ENCODE data around the gene LHFPL2. TPM values are rescaled to one million over a fixed set of nuclear protein-coding genes. Genes with fewer than 3 reads are reported as not detected.
A peak's percentile ranks its signal among the peaks of the same experiment; 100 is the strongest.

The LHFPL2 gene
- total RNA-seq, 1 experiment from 2014 or later = 49.7 TPM

DNA sequence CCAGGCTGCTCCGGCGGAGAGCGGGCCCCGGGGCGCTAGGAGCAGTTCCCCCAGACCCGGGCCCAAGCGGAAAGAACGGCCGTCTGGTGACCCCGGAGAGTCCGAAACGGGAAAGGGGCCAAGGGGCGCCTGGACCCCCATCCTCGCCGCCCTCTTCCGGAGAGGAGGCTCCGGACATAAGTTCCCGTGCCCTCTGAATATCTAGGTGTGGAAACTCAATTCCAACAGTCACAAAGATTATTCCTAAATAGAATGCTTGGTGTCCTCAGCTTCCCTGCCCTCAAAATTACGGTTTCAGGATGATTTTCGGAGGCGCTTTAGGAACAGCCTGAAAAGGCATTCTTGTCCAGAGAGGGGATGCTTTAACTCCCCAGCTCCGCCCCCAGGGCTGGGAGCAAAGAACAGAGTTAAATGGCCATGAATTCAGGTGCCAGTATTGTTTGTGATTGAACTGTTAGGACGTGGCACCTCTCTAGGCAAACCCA is 681 bp upstream of the LHFPL2 start:
- TSS peak; percentile 38 for BruUV-seq (replicated peaks)
- Mint-ChIP-seq H3K27ac (ENCODE audit: unreplicated experiment) (no peak overlapping the region), H3K4me3 (ENCODE audit: unreplicated experiment) (peak overlapping the region; percentile 97), H3K4me1 (ENCODE audit: low read depth, unreplicated experiment) (peaks cover 20% of the 10 kb centered on the region), H3K36me3 (ENCODE audit: insufficient read depth, unreplicated experiment) (peaks cover 24% of the 10 kb centered on the region), H3K9me3 (ENCODE audit: unreplicated experiment) (no peaks in the 10 kb centered on the region), H3K27me3 (ENCODE audit: insufficient read depth, unreplicated experiment) (no peaks in the 10 kb centered on the region)
- no peak for TF ChIP-seq CTCF (IDR thresholded peaks at IDR 0.05; ENCODE audit: insufficient read depth in 1 of 2, low read depth in 1 of 2, low read length in 1 of 2, severe bottlenecking in 1 of 2, unreplicated experiment in 1 of 2)
- ChIA-PET CTCF (interaction anchor here (0.6 to 1.4 kb wide), 4 partner anchors 22 to 288 kb away, joined by 3 to 5 read pairs (median 3); no protein-coding TSS in a partner anchor), POLR2A (interaction anchor here (0.7 kb wide), 1 partner anchor 57 kb away, joined by 3 read pairs; no protein-coding TSS in a partner anchor)
- peak overlapping the region; percentile 76 for H3K4me3 ChIP-seq (ENCODE audit: low read depth, low read length)
- intact Hi-C loops (cut with micrococcal nuclease; ENCODE audit: unreplicated experiment) = loop anchor here (1.0 to 10.0 kb wide), 4 partner anchors 30 to 324 kb away; no protein-coding TSS in a partner anchor
- H3K4me1 ChIP-seq = peaks cover 15% of the 10 kb centered on the region
- no peaks in the 10 kb centered on the region for H3K27me3 ChIP-seq (replicated peaks; ENCODE audit: control insufficient read depth, insufficient read depth, low read length)
- H3K9me3 ChIP-seq = no peaks in the 10 kb centered on the region
- DNase-seq = no peak
- no peaks in the 10 kb centered on the region; the same call in 1 of the 2 replicates for H3K36me3 ChIP-seq (ENCODE audit: control insufficient read depth, insufficient read depth, low read length)

GRCh38 chr5:78647838-78648358 is 674 bp downstream of the LHFPL2 start:
- intact Hi-C loops (cut with micrococcal nuclease; ENCODE audit: unreplicated experiment) = loop anchor here (1.0 to 10.0 kb wide), 4 partner anchors 110 to 323 kb away; no protein-coding TSS in a partner anchor
- peak in 1 of 2 experiments; percentile 32 for TF ChIP-seq CTCF (IDR thresholded peaks at IDR 0.05; ENCODE audit: insufficient read depth in 1 of 2, low read depth in 1 of 2, low read length in 1 of 2, severe bottlenecking in 1 of 2, unreplicated experiment in 1 of 2)
- Histone ChIP-seq H3K9me3 (no peaks in the 10 kb centered on the region), H3K27me3 (replicated peaks; ENCODE audit: control insufficient read depth, insufficient read depth, low read length) (no peaks in the 10 kb centered on the region), H3K36me3 (ENCODE audit: control insufficient read depth, insufficient read depth, low read length) (no peaks in the 10 kb centered on the region; the same call in 1 of the 2 replicates), H3K4me1 (peaks cover 15% of the 10 kb centered on the region), H3K4me3 (ENCODE audit: low read depth, low read length) (peak overlapping the region; percentile 76)
- H3K36me3 Mint-ChIP-seq (ENCODE audit: insufficient read depth, unreplicated experiment) = peaks cover 27% of the 10 kb centered on the region
- DNase-seq = peak; percentile 68 to 74
- H3K27me3 Mint-ChIP-seq (ENCODE audit: insufficient read depth, unreplicated experiment) = no peaks in the 10 kb centered on the region
- CTCF ChIA-PET = interaction anchor here (1.4 kb wide), 1 partner anchor 20 kb away, joined by 5 read pairs; no protein-coding TSS in a partner anchor
- H3K4me3 Mint-ChIP-seq (ENCODE audit: unreplicated experiment) = peak overlapping the region; percentile 97
- H3K27ac Mint-ChIP-seq (ENCODE audit: unreplicated experiment) = peak overlapping the region; percentile 80
- H3K9me3 Mint-ChIP-seq (ENCODE audit: unreplicated experiment) = no peaks in the 10 kb centered on the region
- POLR2A ChIA-PET = interaction anchor here (0.6 kb wide), 1 partner anchor 68 kb away, joined by 5 read pairs; no protein-coding TSS in a partner anchor
- BruUV-seq (replicated peaks) = no TSS peak
- peaks cover 23% of the 10 kb centered on the region for H3K4me1 Mint-ChIP-seq (ENCODE audit: low read depth, unreplicated experiment)

- no TSS peak for BruUV-seq (replicated peaks)
- H3K36me3 Mint-ChIP-seq (ENCODE audit: insufficient read depth, unreplicated experiment) = peaks cover 27% of the 10 kb centered on the region
Observed at GRCh38 chr5:78647351-78647818, 1.2 kb downstream of the LHFPL2 start.

More at GRCh38 chr5:78647351-78647818, 1.2 kb downstream of the LHFPL2 start:
- H3K36me3 ChIP-seq (ENCODE audit: control insufficient read depth, insufficient read depth, low read length) = no peaks in the 10 kb centered on the region; the same call in 1 of the 2 replicates
- no peaks in the 10 kb centered on the region for H3K9me3 ChIP-seq
- ChIA-PET CTCF (no interaction called here), POLR2A (no interaction called here)
- peak in 1 of 2 experiments; percentile 33 for DNase-seq
- peaks cover 28% of the 10 kb centered on the region for H3K4me1 Mint-ChIP-seq (ENCODE audit: low read depth, unreplicated experiment)
- no peaks in the 10 kb centered on the region for H3K9me3 Mint-ChIP-seq (ENCODE audit: unreplicated experiment)
- peaks cover 15% of the 10 kb centered on the region for H3K4me1 ChIP-seq
- H3K4me3 ChIP-seq (ENCODE audit: low read depth, low read length) = peak overlapping the region; percentile 76
- peak overlapping the region; percentile 97 for H3K4me3 Mint-ChIP-seq (ENCODE audit: unreplicated experiment)
- no peaks in the 10 kb centered on the region for H3K27me3 Mint-ChIP-seq (ENCODE audit: insufficient read depth, unreplicated experiment)
- intact Hi-C loops (cut with micrococcal nuclease; ENCODE audit: unreplicated experiment) = loop anchor here (1.0 to 10.0 kb wide), 4 partner anchors 109 to 323 kb away; no protein-coding TSS in a partner anchor
- peak overlapping the region; percentile 80 for H3K27ac Mint-ChIP-seq (ENCODE audit: unreplicated experiment)
- H3K27me3 ChIP-seq (replicated peaks; ENCODE audit: control insufficient read depth, insufficient read depth, low read length) = no peaks in the 10 kb centered on the region
- no peak for TF ChIP-seq CTCF (IDR thresholded peaks at IDR 0.05; ENCODE audit: insufficient read depth in 1 of 2, low read depth in 1 of 2, low read length in 1 of 2, severe bottlenecking in 1 of 2, unreplicated experiment in 1 of 2)

All from Caco-2 (cell line).